HG03457 (cell line): ENCODE data around the gene EXOC4.
"Not testable (repeated sequence)": the region's sequence is repeated elsewhere in the genome, so short reads cannot be mapped to it uniquely, and the experiment has no call there.

Source experiments
- ATAC-seq: cut with Tn5 transposase; IDR thresholded peaks from one replicate; pipeline ENCODE4 v1.9.1; 2021; ENCODE audit warnings: moderate number of reproducible peaks; ENCODE audit not compliant: unreplicated experiment

The EXOC4 gene

DNA sequence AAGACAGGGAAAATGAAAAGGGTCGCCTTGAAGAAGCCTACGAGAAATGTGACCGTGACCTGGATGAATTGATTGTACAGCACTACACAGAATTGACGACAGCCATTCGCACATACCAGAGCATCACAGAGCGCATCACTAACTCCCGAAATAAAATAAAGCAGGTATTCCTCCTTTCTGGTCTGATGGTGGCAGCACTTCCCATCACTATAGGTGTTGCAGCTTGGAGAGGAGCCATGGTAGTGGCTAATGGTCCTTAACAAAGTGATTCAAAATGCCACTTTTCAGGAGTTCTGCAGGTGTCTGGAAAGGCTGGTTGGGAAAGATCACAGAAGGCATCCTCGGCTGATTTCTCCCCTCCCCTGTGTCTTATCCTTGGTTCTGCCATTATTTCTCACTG is 22.1 kb downstream of the EXOC4 start:
- ATAC-seq: no peak

DNA sequence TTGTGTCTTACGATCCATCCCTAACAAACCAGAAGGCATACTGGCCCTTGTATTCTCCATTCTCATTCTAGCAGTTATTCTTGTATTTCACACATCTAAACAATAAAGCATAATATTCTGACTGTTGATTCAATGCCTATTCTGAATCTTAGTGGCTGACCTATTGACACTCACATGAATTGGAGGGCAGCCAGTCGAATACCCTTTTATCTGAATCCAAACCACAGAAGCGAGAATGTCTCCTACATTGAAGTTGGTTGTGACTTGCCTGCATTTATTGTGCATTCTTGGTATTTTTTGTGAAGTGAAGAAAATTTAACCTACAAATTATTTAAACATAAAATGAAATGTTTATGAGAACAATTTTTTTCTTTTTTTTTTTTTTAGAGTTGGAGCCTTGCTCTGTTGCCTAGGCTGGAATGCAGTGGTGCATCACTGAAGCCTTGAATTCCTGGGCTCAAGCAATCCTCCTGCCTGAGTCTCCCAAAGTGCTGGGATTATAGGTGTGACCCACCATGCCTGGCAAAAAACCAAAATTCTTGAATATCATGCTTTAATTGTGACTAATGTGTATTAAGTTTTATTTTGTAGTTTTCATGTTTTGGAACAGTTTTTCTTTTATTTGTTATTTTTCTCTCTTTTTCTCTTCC is 22.7 kb downstream of the EXOC4 start:
- no peak for ATAC-seq

DNA sequence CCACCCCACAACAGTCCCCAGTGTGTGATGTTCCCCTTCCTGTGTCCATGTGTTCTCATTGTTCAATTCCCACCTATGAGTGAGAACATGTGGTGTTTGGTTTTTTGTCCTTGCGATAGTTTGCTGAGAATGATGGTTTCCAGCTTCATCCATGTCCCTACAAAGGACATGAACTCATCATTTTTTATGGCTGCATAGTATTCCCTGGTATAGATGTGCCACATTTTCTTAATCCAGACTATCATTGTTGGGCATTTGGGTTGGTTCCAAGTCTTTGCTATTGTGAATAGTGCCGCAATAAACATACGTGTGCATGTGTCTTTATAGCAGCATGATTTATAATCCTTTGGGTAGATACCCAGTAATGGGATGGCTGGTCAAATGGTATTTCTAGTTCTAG is 26.1 kb downstream of the EXOC4 start:
- ATAC-seq: not testable (repeated sequence)

DNA sequence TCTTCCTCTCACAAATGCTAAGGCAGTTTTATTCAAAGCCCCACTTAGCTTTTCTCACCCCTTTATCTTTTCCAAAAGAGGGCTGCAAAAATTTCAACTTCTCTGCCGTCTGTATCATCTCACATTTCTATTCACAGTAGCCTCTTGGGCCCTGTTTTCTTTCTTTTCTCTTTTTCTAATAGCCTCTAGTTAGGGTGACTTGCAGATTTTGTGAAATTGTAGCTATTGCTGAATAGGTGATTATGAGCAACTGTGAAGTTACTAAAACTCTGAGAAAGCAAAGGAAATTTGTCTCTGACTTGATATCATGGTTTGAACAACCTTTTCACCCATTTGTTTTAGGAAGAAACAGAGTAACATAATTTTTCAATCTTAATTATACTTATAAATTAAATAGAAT is 29.2 kb downstream of the EXOC4 start:
- no peak for ATAC-seq

DNA sequence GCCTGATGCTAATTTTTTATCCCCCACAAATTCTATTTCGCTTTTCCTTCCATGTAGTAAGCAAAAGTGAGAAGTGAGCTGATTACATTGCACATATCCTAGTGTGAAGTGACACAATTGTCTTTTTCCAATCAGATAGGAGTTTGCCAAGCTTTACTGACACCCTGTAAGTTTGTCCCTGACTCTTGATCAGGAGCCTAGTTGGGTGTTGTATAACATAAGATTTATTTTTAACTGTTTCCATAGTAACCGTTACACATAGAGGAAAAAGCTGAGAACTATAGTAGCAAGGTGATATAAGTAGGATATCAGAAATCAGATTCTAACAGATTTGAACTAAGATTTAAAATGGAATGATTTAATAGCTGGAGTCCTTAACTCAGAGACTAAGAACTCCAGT is 31.2 kb downstream of the EXOC4 start:
- no peak for ATAC-seq

DNA sequence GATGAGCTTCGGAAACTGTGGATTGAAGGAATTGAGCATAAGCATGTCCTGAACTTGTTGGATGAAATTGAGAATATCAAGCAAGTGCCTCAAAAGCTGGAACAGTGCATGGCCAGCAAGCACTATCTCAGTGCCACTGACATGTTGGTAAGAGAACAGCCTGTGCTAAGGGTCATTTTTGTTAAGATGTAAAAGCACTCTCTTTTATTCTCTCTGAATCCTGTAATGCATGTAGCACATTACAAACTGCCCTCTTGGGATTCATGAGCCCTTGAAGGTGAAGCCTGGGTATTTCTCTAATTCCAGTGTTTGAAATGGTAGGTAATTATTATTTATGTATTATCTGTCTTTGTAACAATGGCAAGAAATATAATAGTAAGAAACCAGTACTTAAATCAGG is 36.1 kb downstream of the EXOC4 start:
- no peak for ATAC-seq

DNA sequence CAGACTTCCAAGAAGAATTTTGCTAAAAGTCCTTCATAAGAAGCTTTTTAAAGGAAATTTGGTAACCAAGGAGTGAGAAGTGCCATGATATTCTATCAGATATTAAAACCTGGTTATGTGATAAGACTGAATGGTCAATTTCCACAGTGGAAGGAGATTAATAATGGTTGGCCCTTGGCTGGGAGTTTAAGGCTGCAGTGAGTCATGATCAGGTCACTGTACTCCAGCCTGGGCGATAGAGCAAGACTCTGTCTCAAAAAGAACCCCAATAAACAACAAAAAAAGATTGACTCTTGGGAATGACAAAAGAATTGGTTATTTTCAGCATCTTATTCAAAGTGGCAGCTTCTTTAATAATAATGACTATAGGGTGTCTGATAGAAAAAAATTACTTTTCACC is 37.2 kb downstream of the EXOC4 start:
- ATAC-seq: no peak

DNA sequence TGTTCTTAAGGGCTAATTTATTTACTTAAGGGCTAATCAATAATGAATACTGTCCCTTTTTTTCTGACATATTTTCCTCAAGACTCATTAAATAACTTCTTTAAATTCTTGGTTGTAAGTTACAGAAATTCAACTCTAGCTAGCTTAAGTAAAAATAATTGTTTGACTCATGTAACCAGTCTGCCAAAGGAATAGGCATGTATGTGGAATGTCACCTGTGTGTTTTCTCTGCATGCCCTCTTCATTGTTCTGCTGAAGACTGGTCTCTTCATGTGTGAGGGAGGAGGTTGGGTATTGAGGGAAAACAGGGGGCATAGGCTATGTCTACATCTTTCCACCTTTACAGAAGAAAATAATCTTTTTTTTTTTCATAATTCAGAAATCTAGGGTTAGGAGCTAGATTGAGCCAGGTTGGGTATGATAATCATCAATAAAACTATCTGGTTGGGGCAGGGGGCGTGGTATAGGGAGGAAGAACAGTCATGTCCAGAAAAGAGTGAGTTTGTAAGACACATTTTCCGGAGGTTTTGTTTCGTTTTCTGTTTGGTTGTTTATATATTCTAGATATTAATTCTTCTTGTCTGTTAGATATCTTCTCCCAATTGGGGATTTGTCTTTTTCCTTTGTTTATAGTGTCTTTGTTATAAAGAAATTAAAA is 37.9 kb downstream of the EXOC4 start:
- no peak for ATAC-seq

DNA sequence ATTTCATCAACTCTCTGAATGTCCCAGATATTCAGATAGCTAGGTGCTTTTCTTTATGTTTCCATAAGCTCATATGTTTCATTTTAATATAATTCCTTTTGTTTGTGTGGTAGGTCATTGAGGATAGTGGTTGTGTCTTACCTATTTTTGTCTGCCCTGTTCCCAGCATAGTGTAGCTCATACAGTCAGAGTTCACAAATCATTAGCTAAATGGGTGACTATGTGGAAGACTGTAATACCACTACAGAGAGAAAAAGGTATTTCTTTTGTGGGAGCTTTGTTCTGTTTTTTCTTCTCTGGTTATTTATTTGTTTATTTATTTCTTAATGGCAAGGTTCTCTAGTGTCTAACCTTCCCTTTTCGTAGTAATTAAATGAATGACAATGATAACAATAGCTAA is 39.8 kb downstream of the EXOC4 start:
- no peak for ATAC-seq

DNA sequence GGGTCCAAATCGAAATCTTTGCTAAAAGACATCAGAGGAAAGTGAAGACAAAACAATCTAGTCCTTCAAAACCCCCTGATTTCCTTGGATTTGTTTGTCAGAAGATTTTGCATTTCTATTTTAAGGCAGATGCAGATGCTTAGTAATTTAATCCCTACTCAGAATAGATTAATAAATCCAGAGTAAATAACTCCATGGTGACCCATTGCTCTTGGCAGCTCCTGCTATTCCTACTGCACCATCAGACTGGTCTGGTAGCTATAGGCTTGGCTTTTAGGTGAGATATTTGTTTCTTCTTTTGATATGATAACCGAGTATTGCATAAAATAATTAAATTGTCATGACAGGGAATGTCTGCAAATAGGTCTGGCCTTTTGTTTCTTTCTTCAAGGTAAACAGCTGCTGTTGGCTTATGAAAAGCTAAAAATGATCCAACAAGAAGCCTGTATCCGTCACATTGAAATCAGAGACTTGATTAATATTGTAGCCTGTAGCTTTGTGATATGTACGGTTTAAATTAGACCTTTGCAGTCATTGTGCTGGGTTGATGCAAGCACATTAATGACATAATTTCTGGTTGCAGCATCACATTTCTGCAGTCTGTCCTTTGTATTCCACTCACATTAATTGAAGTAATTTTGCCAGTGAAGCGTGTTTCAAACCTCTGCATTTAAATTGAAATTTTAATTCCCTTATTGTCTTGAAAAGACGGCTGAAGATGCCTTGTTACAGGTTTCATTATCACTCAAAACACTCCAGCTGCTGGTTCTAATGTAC is 40.7 kb downstream of the EXOC4 start:
- ATAC-seq: no peak

DNA sequence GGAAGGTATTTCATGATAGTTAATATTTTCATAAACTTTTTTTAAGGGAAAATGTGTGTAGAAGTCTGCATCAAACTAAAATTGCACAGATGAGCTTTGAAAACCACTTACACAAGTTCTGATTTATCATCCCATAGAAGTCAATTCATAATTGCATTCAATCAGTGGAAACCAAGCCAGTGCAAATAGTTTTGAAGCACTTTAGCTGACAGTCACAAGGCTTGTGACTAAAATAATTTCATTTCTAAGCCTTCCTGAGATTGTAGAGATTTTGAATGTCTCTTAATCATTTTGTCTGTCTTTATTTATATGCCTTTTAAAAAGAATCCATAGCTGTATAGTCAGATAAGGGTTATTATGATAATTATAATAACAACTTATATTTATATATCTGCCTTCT is 41.4 kb downstream of the EXOC4 start:
- no peak for ATAC-seq

DNA sequence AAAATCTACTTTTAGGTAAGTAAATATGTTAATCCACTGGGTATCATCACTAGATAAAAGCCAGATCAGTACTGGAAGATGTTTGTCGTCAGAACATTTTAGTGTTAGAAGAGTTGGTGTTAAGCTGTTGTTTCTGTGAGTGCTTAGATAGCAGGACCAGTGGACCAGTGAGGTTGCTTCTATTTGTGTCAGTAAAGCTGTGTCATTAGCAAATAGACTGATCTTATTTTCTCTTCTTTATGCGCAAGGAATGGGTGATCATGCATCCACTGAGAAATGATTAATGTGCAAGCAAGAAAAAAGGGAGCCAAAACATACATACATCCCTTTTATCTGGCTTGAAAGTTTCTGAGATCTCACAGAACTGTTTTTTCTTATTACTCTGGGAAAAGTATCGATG is 42.6 kb downstream of the EXOC4 start:
- no peak for ATAC-seq

DNA sequence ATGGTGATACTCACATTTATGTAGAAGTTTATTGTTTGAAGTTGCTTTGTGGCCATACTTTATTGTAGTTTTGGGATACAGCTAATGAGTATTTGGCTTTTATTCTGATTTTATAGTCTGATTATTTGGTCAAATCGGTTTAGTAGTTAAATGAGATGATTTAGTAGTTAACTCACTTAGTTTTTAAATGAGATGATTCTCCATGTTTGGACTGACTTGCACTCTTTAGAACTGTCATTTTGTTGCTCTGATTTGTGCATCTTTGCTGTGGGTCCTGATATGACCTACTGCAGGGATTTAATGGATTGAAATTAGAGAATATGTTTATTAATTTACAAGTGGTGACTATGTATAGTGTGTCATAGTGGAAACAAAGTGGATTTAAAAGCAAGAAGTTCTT is 44.2 kb downstream of the EXOC4 start:
- no peak for ATAC-seq

DNA sequence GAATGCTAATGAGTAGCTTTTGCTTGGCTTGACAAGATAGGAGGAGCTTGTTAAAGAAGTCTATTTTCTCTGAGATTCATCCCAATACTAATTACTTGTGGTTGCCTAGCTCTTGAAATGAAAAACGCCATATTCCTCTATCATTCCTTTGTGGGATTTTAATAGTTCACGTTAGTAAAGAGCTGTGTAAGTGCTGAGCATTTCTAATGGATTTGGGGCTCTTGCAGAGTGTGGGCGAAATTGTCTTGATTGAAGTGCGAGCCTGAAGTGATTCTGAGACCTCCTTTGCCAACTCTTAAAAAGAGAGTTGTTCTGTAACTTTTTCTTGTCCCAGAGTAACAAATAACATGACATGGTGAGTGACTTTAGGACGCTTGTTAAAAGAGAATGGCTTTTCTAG is 45.2 kb downstream of the EXOC4 start:
- no peak for ATAC-seq

DNA sequence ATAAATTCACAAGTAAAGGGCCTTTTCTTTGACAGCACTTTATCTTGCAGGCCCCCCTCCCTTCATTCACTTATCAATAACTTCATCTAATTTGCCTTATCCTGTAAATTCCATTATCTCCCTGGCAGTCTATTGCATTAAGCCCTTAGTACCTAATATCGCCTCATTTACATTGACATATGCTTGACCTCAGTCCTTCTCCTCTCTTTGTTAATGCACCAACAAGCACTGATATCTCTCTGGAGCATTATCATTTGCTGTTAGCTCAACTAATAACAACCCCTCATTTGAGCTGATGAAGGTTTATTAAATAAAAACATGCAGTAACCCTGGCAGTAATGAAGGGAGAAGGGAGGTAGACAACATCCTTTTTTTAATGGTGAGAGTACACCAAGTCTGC is 46.8 kb downstream of the EXOC4 start:
- ATAC-seq: no peak

DNA sequence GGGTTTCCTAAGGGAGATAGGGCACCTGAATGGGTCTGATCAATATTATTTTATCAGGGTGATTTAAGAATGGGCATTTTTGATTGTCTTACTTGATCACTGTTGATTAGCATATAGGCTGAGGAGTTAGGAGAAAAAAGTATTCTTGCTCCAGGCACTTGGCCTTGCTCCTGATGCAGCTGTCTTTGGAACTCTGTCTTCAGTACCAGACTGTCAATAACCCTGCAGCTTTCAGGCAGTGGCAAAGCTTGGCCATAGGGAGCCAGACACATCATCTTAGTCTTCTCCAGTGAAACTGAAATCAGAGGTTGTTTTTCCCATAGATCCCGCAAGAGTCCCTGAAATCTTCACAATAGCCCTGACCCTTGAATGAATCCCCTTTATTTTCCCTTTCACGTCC is 47.2 kb downstream of the EXOC4 start:
- no peak for ATAC-seq

DNA sequence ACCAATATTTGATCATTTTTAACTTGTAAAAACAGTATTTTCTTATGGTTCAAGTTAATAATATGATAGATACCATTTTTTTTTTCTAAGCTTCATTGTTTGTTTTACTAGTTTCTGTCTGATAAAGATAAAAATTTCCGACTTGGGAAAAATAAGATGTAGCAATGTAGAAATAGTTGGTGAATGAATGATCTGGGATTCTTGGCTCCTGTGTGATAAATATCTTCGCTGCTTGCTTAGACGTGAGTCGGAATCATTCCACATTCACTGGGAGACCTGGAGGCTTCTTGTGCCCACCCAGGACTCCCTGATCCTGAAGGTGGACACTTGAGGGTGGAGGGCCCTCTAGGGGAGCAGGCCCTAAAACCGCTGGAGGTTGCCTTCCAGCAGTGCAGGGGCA is 47.9 kb downstream of the EXOC4 start:
- no peak for ATAC-seq

DNA sequence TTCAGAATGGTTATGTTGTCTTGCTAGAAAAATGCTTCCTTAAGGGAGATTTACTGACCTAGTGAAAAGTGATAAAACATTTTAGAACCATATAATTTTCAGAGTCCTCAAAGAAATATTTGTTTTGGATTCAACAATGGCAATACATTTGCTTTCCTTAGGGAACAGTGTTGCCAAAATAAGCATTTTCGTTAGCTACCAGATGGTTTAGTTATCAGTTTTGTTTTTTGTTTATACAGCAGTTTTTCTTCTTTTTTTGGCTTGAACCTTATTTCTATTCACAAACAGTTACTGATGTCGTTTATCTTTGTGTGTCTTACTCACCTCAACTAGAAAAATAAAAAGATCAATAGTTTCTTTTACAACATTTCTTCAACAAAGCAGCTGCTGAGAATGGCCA is 48.6 kb downstream of the EXOC4 start:
- ATAC-seq: no peak

DNA sequence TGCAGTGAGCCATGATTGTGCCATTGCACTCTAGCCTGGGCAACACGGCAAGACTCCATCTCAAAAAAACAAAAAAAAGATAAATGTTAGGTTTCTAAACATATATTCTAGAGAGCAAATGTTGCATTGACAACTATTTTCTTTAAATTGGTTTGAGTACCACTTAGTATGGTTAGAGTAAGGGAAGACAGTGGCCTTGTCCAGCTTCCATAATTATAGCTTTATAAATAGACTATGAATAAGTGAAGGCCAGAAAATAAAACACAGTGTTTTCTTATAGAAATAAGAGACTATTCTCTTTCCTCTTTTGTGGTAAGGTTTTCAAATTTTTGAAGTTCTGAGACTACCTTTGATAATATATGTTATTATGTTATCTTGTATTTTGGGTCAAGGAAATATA is 50.5 kb downstream of the EXOC4 start:
- no peak for ATAC-seq

DNA sequence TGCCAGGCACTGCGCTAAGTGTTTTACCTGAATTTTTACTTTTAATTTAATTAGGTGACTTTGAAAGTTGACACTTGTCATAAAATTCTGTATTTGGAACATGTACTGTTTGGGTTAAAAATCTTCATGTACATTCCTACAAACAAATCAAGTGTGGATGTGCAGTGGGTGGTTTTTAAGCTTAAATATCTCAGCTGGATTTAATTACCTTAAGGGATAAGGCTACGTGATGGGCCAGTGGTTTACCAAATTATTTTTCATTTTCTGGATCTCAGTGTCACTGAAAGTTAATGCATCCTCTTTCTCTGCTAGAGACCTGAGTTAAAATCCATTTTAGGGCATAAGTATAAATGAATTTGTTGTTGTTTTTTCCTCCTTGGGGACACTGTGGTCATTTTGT is 51.1 kb downstream of the EXOC4 start:
- no peak for ATAC-seq

DNA sequence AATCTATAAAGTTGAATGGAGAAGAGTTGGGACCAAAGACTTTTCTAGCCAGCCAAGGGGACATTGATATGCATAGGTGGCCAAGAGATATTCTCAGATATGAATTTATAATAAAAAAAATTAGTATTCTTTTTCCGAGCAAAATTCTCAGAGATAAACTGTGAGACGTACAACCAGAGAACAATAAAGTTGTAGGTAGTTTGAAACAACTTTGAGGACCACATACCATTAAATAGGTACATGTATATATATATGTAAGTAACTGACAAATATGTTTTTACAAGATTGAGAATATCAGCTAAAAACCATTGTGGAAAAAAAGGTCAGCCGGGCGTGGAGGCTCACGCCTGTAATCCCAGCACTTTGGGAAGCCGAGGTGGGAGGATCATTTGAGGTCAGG is 56.5 kb downstream of the EXOC4 start:
- no peak for ATAC-seq

DNA sequence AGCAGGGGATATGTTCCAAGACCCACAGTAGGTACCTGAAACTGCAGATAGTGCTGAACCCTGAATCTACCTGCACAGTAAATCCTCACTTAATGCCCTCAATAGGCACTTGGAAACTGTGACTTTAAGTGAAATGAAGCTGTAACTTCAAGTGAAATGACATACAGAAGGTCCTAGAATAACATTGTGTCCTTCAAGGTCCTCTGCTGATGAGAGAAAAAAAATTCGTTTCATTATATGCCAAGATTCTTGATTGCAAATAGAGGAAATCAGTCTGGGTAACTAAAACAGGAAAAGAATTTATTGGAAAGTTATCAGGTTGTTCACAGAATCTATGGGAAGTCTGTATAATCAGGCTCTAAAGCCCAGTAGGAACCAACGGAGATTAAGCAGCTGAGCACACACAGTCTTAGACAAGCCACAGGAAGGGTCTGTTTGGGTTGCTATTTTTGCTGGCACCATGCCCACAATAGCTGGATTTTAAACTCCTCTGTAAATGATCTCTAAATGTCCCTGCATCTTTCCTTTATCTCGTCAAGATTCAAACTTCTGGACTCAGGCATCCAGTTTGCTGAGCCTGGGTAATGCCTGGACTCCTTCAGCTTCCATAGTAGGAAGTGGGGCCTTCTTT is 57.5 kb downstream of the EXOC4 start:
- ATAC-seq: no peak
